HG03039 (cell line): Measurements from ENCODE around the gene AVEN.
A peak's percentile ranks its signal among the peaks of the same experiment; 100 is the strongest.
"Not testable (repeated sequence)": the region's sequence is repeated elsewhere in the genome, so short reads cannot be mapped to it uniquely, and the experiment has no call there.

ENCODE experiments used
- ATAC-seq: cut with Tn5 transposase; IDR thresholded peaks from one replicate; pipeline ENCODE4 v1.9.1; 2021; ENCODE audit warnings: mild to moderate bottlenecking, moderate library complexity; ENCODE audit not compliant: unreplicated experiment

Gene AVEN

DNA sequence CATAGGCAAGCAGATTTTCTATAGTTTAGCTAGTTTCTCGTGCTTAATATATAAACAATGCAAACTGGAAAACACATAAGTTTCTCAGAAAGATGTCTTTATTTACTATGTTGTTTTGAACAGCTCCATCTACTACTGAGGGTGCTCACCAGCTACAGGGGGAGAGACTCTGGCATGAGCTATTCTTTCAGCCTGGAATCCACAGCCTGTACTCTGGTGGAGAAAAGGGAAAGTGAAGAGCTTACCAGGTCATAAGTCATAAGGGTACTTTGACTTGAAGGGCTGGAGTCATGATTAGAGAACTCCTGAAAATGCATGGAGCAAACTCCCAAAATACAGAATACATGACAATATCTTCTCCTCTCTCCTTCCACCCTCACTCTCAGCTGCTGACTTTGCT, 4.4 kb upstream of the AVEN start:
- no peak for ATAC-seq

- ATAC-seq = no peak
Measured at GRCh38 chr15:34039790-34040113, 748 bp upstream of the AVEN start.

DNA sequence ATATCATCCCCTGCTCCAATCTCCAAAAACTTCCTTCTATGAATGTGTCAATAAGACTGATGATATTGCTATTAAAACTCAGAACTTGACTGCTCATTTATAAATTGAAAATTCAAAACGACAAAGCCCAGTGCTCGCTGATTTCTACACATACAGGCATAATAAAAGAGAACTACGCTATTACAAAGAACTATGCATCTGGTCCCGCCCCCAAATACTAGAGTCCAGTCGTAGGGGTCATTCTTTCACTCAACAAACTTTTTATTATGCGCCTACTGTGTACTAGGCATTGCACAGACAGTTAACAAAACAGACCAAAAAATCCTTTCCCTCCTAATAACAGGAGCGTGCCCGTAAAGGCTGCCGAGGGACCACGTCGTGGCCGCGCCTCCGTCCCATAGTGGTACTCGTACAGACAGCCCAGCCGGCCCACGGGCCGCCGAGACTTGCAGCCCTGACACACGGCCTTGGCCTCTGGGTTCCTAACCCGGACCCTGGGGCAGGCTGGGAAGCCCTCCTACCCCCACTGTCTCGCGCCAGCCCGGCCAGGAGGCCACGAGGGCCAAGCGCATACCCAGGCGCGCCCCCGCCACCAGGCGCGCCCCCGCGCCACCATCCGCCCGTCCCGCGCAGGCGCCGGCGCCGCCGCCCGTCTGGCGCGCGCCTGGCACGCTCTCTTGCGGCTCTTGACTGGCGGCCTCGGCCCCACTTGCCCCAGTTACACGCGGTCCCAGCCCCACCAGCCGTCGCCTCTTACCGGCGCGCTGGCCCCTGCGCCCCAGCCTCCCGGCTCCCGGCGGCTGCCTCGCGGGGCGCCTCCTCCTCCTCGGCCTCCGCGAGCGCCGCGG, 757 bp downstream of the AVEN start:
- ATAC-seq = peak; percentile 63

- no peak for ATAC-seq
Measured at GRCh38 chr15:34031987-34032760, 6.8 kb downstream of the AVEN start.

GRCh38 chr15:34027606-34028005, 11.4 kb downstream of the AVEN start:
- no peak for ATAC-seq

DNA sequence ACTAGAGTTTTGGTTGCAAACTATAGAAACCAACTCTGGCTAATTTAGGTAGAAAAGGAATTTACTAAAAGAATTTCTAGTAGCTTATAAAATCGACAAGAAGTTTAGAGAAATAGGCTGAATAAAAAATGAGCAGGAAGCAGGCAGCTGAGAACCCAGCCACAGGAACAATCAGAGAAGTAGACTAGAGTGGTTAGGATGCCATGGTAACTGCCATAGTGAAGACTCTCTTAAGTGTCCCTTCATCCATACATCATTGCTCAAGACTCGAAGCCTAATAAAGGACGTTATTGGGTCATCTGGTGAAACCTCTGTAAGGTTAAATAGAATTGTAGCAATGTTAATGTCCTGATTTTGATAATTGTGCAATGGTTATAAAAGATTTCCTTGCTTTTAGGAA, 13.8 kb downstream of the AVEN start:
- no peak for ATAC-seq

DNA sequence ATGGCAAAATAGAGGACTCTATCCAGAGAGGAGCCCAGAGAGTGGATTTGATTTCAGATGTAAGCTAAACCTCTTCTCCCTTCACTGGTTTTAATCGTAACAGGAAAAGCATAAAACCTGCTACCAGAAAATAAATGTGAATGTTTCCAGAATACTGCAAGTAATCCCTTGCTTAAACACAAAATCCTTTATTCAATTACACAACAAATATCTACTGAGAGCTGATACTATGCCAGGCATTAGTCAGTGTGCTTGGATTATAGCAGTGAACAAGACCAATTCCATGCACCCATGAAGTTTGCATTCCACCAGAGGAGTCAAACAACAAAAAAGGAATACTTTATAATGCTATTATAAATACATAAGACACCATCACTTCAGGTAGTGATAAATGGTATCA, 15.1 kb downstream of the AVEN start:
- ATAC-seq = no peak

DNA sequence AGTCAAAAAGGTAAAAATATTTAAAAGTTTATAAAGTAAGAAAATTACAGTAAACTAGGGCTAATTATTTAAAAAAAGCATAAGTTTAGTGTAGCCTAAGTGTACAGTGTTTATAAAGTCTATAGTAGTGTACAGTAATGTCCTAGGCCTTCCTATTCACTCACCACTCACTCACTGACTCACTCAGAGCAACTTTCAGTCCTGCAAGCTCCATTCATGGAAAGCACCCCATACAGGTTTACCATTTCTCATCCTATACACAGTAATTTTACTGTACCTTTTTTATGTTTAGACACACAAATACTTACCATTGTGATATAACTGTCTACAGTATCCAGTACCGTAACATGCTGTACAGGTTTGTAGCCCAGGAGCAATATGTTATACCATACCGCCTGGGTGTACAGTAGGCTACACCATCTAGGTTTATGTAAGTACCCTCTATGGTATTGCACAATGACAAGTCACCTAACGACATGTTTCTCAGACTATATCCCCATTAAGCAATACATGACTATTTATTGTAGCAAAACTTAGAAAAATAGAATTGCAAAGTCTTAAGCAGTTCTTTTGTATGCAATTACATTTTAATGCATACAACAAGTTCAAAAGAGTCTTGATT, 19.5 kb downstream of the AVEN start:
- ATAC-seq = no peak

DNA sequence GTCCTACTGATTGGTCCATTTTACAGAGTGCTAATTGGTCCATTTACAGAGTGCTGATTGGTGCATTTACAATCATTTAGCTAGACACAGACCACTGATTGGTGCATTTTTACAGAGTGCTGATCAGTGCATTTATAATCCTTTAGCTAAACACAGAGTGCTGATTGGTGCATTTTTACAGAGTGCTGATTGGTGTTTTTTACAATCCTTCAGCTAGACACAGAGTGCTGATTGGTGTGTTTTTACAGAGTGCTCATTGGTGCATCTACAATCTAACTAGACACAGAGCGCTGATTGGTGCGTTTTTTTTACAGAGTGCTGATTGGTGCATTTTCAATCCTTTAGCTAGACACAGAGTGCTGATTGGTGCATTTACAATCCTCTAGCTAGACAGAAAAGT, 20.3 kb downstream of the AVEN start:
- not testable (repeated sequence) for ATAC-seq

GRCh38 chr15:34018021-34018645, 20.9 kb downstream of the AVEN start:
- ATAC-seq = no peak

GRCh38 chr15:34014556-34014955, 24.4 kb downstream of the AVEN start:
- ATAC-seq = no peak

- ATAC-seq = no peak
Measured at GRCh38 chr15:34013746-34014145, 25.3 kb downstream of the AVEN start.

GRCh38 chr15:34012461-34013028, 26.5 kb downstream of the AVEN start:
- ATAC-seq = no peak

- no peak for ATAC-seq
Measured at GRCh38 chr15:34011481-34011880, 27.5 kb downstream of the AVEN start.

DNA sequence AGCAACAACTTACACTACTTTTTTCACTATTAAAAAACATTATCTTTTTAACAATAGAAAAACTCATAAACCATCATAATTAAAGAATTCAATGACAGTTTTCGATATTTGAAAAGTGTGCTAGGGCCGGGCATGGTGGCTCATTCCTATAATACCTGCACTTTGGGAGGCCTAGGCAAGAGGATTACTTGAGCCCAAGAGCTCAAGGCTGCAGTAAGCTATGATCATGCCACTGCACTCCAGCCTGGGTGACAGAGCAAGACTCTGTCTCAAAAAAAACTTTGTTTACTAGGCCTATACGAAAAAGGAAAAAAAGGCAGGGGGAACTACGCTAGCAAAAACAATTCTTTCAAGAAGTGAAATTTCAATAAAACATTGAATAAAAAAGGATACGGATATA, 28.1 kb downstream of the AVEN start:
- ATAC-seq = no peak

DNA sequence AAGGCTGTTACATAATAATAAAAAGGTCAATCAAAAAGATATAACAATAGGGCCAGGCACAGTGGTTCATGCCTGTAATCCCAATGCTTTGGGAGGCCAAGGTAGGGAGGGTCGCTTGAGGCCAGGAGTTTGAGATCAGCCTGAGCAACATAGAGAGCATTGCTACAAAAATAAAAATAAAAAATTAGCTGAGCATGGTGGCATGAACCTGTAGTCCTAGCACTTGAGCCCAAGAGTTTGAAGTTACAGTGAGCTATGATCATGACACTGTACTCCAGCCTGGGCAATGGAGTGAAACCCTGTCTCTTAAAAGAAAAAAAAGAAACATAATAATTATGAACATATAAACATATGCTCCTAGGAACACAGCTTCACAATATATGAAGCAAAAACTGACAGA, 29.3 kb downstream of the AVEN start:
- no peak for ATAC-seq

DNA sequence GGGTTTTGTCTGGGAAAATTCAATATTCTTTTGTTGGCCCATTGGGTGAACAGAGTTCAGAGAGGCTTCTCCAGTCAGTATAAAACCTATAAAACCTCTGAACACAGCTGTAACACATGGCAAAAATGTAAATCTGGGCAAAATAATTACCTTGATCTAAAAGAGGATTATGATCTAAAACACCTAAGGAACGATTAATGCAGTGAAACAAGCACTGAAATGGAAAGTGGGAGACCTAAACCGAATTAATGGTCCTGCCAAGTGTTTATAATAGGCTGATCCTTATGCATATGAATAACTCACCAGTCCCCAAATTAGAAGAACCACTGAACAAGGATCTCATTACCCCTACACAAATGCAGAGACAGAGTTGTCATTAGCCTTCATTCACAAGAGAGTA, 32.6 kb downstream of the AVEN start:
- no peak for ATAC-seq

- no peak for ATAC-seq
Measured at GRCh38 chr15:34001536-34001935, 37.5 kb downstream of the AVEN start.

- not testable (repeated sequence) for ATAC-seq
Measured at GRCh38 chr15:33995666-33996065, 43.3 kb downstream of the AVEN start.

DNA sequence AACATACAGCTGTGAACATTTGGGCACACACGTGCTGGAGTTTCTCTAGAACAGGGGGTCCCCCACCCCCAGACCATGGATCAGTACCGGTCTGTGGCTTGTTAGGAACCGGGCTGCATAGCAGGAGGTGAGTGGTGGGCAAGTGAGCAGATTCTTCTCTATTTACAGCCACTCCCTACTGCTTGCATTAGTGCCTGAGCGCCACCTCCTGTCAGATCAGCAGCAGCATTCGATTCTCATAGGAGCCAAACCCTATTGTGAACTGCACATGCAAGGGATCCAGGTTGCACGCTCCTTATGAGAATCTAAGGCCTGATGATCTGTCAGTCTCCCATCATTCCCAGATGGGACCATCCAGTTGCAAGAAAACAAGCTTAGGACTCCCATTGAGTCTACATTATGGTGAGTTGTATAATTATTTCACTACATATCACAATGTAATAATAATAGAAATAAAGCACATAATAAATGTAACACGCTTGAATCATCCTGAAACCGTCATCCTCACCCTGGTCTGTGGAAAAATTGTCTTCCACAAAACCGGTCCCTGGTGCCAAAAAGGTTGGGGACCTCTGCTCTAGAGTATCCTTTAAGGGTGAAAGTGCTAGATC, 44.9 kb downstream of the AVEN start:
- no peak for ATAC-seq

- no peak for ATAC-seq
Measured at GRCh38 chr15:33988384-33988783, 50.6 kb downstream of the AVEN start.
